Measurements from ENCODE around the gene MTCH1.
"Not testable (repeated sequence)": the region's sequence is repeated elsewhere in the genome, so short reads cannot be mapped to it uniquely, and the experiment has no call there.

MTCH1 gene

DNA sequence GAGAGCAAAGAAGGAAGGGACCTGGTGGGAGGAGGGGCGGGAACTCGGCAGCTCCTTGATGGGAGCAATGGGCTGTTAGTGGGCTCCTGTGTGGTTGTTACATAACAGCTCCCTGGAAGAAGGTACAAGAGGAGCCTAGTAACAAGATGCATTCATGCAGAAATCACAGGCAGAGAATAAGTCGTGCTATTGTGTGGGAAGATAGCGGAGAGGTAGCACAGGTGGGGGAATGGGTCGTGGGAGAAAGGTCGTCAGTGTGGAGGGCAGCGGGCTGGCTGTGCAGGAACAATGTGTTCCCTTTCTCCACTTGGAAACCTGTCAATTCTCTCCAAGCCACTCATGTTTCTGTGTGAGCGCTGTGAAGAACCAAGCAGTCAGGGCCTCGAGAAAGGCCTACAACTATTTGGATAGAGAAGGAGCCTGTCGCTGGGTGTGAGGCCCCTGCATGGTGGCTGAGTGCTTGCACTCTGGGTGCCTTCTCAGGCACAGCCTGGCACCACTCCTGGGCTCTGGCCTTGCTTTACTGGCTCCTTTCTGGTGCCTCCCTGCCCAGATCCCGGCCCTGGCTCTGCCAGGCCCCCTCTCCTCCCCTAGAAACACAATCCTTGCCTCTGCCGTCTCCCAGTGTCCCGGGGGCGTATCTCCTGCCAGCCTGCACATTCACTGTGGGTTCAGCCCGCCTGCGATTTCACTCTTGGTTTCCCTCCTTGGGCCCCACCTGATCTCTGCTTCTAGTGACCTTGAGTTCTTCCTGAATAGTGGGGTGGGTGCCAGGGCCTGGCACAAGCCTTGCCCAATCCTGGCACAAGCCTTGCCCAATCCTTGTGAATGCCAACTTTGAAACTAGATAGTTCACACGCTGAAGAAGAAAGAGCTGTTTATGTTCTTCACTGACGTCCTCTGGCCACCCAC lies 12.1 kb upstream of the MTCH1 start:
- Histone ChIP-seq H3K27me3 (ENCODE audit: low read depth) (no peaks in the 10 kb centered on the region), H3K9me3 (no peaks in the 10 kb centered on the region), H3K4me3 (no peak overlapping the region), H3K36me3 (replicated peaks) (no peaks in the 10 kb centered on the region), H3K4me1 (no peaks in the 10 kb centered on the region)
- DNase-seq (ENCODE audit: low spot score in 2 of 2), result no peak
- in situ Hi-C loops (cut with MboI; ENCODE audit: low sequenced_read_pairs), result no loop called here

DNA sequence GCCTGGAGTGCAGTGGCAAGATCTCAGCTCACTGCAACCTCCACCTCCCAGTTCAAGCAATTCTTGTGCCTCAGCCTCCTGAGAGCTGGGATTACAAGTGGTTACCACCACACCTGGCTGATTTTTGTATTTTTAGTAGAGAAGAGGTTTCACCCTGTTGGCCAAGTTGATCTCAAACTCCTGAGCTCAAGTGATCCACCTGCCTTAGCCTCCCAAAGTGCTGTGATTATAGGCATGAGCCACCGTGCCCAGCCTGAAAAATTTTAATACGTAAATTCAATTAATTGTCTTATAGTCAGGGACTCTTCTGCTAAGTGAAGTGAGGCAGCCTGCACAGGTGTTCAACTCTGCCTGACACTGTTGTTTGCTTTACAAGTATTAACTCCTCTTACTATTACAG lies 4.4 kb upstream of the MTCH1 start:
- H3K4me3 ChIP-seq; H3K36me3 ChIP-seq (replicated peaks); H3K27me3 ChIP-seq (ENCODE audit: low read depth); H3K9me3 ChIP-seq; DNase-seq (ENCODE audit: low spot score in 2 of 2); in situ Hi-C loops (cut with MboI; ENCODE audit: low sequenced_read_pairs); H3K4me1 ChIP-seq: not testable (repeated sequence)

DNA sequence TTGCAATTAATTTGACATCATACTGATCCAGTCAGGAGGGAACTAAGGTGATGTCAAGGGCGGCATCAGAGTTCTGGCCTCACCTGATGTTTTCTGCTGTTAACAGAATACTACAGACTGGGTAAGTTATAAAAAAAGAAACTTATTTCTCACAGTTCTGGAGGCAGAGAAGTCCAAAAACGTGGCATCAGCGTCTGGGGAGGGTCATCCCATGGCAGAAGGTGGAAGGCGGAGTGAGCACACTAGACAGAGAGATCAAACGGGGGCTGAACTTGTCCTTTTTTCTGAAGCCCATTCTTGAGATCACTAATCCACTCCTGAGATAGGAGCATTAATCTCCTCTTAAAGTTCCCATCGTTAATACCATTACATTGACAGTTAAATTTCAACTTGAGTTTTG lies 3.3 kb upstream of the MTCH1 start:
- no peak for DNase-seq (ENCODE audit: low spot score in 2 of 2)
- H3K36me3 ChIP-seq (replicated peaks), result peaks cover 4% of the 10 kb centered on the region
- no peaks in the 10 kb centered on the region for H3K9me3 ChIP-seq
- H3K4me1 ChIP-seq, result peaks cover 14% of the 10 kb centered on the region
- H3K27me3 ChIP-seq (ENCODE audit: low read depth), result no peaks in the 10 kb centered on the region
- in situ Hi-C loops (cut with MboI; ENCODE audit: low sequenced_read_pairs), result no loop called here
- H3K4me3 ChIP-seq, result no peak overlapping the region

GRCh38 chr6:36986704-36987047 lies 680 bp upstream of the MTCH1 start:
- Histone ChIP-seq H3K9me3 (no peaks in the 10 kb centered on the region), H3K4me1 (peaks cover 14% of the 10 kb centered on the region), H3K4me3 (peak overlapping the region; percentile 95), H3K36me3 (replicated peaks) (peaks cover 5% of the 10 kb centered on the region), H3K27me3 (ENCODE audit: low read depth) (no peaks in the 10 kb centered on the region)
- in situ Hi-C loops (cut with MboI; ENCODE audit: low sequenced_read_pairs), result no loop called here
- DNase-seq (ENCODE audit: low spot score in 2 of 2), result no peak

GRCh38 chr6:36985417-36985807 lies 584 bp downstream of the MTCH1 start:
- in situ Hi-C loops (cut with MboI; ENCODE audit: low sequenced_read_pairs), result no loop called here
- peaks cover 13% of the 10 kb centered on the region for H3K36me3 ChIP-seq (replicated peaks)
- no peaks in the 10 kb centered on the region for H3K27me3 ChIP-seq (ENCODE audit: low read depth)
- H3K4me1 ChIP-seq, result peaks cover 14% of the 10 kb centered on the region
- no peak for DNase-seq (ENCODE audit: low spot score in 2 of 2)
- peak overlapping the region; percentile 95 for H3K4me3 ChIP-seq
- no peaks in the 10 kb centered on the region for H3K9me3 ChIP-seq

- DNase-seq (ENCODE audit: low spot score in 2 of 2), result peak; percentile 36 to 74
- Histone ChIP-seq H3K9me3 (no peaks in the 10 kb centered on the region), H3K36me3 (replicated peaks) (peaks cover 18% of the 10 kb centered on the region), H3K4me1 (peaks cover 14% of the 10 kb centered on the region), H3K27me3 (ENCODE audit: low read depth) (no peaks in the 10 kb centered on the region), H3K4me3 (peak overlapping the region; percentile 95)
- in situ Hi-C loops (cut with MboI; ENCODE audit: low sequenced_read_pairs), result no loop called here
Measured at GRCh38 chr6:36984581-36985416, 1.2 kb downstream of the MTCH1 start.

DNA sequence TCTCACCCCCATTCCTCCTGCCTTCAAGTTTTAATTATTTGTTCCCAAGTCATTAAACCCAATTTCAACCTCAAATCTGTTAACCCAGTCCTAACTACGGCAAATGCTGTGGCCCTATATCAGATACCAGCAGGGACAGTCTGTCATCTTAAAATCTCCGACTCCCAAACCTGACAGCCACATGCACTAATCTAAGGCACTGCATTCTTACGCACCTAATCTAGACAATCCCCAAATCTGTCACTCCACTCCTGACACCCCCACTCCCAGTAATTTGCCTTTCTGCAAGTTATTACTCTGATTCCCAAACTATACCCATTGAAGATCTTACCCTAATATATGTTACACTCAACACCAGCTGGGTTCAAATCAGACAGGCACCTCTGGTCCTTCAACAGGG lies 2.5 kb downstream of the MTCH1 start:
- Histone ChIP-seq H3K36me3 (replicated peaks) (peaks cover 23% of the 10 kb centered on the region), H3K27me3 (ENCODE audit: low read depth) (no peaks in the 10 kb centered on the region), H3K4me1 (peaks cover 14% of the 10 kb centered on the region), H3K9me3 (no peaks in the 10 kb centered on the region), H3K4me3 (no peak overlapping the region)
- in situ Hi-C loops (cut with MboI; ENCODE audit: low sequenced_read_pairs), result no loop called here
- no peak for DNase-seq (ENCODE audit: low spot score in 2 of 2)

DNA sequence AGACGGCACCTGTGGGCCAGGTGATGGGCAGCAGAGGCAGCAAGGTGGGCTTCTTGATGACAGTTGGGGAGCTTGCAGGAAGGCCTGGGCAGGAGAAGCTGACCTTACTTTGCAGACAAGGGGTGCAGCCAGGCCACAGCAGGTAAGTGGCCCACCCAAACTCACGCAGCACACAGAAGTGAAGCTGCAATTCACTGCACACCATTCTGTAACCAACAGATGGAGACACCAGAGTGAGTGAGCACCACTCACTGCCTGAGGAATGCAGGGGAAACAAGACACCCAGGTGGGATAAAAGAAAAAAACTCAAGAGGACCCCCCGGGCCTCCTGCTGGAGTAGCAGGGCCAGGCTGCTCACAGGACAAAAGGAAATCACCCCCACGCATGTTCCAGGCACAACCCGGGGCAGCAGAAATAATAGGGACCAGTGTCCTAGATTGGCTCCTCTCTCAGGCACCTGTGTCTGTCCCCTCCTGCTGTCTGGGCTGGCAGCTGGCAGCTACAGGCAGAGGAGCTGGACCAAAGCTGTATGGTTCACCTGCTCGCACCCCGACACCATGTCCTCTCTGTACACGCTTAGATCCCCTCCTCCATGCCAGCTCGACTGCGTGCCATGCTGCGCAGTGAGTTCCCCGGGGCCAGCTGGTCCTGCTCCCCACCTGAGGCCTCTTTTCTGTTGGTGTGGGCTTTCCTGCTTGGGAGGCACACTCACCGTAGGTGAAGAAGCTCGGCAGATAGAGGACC lies 4.9 kb downstream of the MTCH1 start:
- no peak for DNase-seq (ENCODE audit: low spot score in 2 of 2)
- peaks cover 48% of the 10 kb centered on the region for H3K36me3 ChIP-seq (replicated peaks)
- in situ Hi-C loops (cut with MboI; ENCODE audit: low sequenced_read_pairs), result no loop called here
- no peak overlapping the region for H3K4me3 ChIP-seq
- peaks cover 7% of the 10 kb centered on the region for H3K4me1 ChIP-seq
- no peaks in the 10 kb centered on the region for H3K9me3 ChIP-seq
- no peaks in the 10 kb centered on the region for H3K27me3 ChIP-seq (ENCODE audit: low read depth)

- in situ Hi-C loops (cut with MboI; ENCODE audit: low sequenced_read_pairs), result no loop called here
- no peaks in the 10 kb centered on the region for H3K27me3 ChIP-seq (ENCODE audit: low read depth)
- H3K4me3 ChIP-seq, result no peak overlapping the region
- H3K9me3 ChIP-seq, result no peaks in the 10 kb centered on the region
- H3K4me1 ChIP-seq, result peaks cover 7% of the 10 kb centered on the region
- no peak for DNase-seq (ENCODE audit: low spot score in 2 of 2)
- H3K36me3 ChIP-seq (replicated peaks), result peaks cover 54% of the 10 kb centered on the region
Measured at GRCh38 chr6:36980129-36980528, 5.9 kb downstream of the MTCH1 start.

DNA sequence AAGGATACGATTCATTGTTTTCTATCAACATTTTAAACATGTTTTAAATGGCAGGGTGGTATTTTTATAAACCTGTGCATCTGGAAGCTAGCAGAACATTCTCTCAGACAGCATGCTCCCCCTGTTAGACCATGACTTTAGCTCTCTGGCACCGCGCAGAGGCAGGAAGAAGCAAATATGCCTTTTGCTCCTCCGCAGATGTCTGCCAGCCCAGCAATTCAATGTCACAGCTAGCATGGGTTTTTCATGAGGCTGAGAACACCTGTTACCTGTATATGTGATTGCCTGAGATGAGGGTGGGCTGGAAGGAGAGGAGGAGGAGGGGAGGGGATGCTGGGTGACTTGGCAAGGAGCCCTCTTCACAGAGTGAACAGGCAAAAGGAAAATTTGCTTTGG lies 6.7 kb downstream of the MTCH1 start:
- Histone ChIP-seq H3K36me3 (replicated peaks) (peaks cover 61% of the 10 kb centered on the region), H3K4me1 (peaks cover 3% of the 10 kb centered on the region), H3K27me3 (ENCODE audit: low read depth) (no peaks in the 10 kb centered on the region), H3K4me3 (no peak overlapping the region), H3K9me3 (no peaks in the 10 kb centered on the region)
- in situ Hi-C loops (cut with MboI; ENCODE audit: low sequenced_read_pairs), result no loop called here
- DNase-seq (ENCODE audit: low spot score in 2 of 2), result no peak

DNA sequence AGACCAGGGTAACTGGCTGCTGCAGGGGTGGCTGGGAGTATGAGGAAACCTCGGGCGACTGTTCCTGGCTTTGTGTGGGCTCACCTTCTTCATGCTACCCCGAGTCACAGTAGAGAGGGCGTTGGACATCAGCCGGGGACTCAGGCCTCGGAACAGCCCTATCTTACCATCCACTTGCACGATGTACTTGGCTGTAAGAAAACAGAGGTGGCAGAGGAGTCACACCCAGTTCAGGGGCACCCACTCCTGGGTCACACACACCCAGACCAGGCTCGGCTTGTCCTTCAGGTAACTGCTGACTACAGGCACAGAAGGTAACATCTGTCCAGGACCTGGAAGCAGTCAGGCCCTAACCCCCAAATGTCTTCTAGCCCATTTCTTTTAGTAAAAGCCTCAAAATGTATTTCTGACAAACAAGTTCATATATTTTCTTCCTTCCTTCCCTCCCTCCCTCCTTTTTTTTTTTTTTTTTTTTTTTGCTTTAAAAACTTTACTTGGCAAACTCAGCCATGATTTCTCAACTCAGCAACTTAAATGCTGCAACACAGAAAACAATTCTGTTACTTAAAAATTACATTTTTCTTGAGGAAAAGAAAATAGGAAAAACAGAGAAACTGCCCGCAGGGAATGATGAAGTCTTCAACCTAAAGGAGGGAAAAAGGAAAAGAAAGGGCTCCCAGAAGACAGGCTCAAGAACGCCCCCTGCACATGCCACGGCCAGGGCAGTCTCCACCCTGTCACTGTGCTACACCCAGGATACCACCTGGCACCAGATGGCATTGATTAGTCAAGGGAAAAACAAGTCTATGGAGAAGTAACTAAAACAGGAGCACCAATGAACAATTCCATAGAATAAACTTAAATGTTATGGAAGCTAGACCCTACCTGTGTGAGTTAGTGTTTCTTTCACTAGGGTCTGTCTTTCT lies 7.3 kb downstream of the MTCH1 start:
- in situ Hi-C loops (cut with MboI; ENCODE audit: low sequenced_read_pairs), result no loop called here
- no peak for DNase-seq (ENCODE audit: low spot score in 2 of 2)
- Histone ChIP-seq H3K4me1 (no peaks in the 10 kb centered on the region), H3K36me3 (replicated peaks) (peaks cover 66% of the 10 kb centered on the region), H3K4me3 (no peak overlapping the region), H3K27me3 (ENCODE audit: low read depth) (no peaks in the 10 kb centered on the region), H3K9me3 (no peaks in the 10 kb centered on the region)

DNA sequence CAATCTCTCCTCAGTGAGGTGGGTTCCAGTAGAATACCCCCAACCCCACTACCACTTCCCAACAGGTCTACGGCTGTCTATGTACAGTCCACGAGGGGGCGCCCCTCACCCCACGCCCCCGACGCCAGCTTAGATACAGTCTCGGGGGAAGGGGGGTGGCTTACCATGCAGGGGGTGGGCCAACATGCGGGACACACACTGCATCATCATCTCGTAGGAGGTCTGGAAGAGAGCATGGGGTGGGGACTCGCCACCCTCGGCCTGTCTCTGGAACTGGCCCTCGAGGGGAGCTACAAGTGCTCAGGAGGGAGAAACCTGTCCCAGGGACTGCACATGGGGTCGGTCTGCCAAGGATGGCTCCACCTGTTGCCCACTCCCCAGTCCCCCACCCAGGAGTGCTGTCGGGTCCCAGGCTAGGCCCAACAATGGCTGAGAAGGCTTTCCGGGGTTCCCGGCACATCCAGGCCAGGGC lies 8.5 kb downstream of the MTCH1 start:
- H3K9me3 ChIP-seq, result no peaks in the 10 kb centered on the region
- DNase-seq (ENCODE audit: low spot score in 2 of 2), result peak in 1 of 2 experiments; percentile 48
- H3K4me1 ChIP-seq, result no peaks in the 10 kb centered on the region
- peaks cover 75% of the 10 kb centered on the region for H3K36me3 ChIP-seq (replicated peaks)
- no peak overlapping the region for H3K4me3 ChIP-seq
- H3K27me3 ChIP-seq (ENCODE audit: low read depth), result no peaks in the 10 kb centered on the region
- in situ Hi-C loops (cut with MboI; ENCODE audit: low sequenced_read_pairs), result no loop called here

DNA sequence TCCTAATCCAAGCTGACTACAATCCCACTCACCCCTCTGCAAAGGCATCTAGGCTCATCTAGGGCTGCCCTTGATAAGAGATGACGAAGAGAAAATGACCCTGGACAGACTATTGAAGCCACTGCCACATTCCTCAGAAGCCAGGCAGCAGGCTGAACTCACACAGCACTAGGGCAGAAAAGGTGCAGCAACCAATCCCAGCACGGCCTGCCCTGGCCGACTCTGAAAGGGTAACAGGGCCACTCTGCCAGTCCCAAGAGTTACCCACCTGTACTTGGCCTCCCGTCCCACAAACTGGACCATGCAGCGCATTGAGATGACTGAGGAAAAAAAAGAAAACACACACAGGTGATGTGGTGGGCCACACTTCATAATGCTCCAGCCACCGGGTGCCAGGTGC lies 9.1 kb downstream of the MTCH1 start:
- Histone ChIP-seq H3K27me3 (ENCODE audit: low read depth) (no peaks in the 10 kb centered on the region), H3K36me3 (replicated peaks) (peaks cover 81% of the 10 kb centered on the region), H3K4me3 (no peak overlapping the region), H3K4me1 (no peaks in the 10 kb centered on the region), H3K9me3 (no peaks in the 10 kb centered on the region)
- in situ Hi-C loops (cut with MboI; ENCODE audit: low sequenced_read_pairs), result no loop called here
- no peak for DNase-seq (ENCODE audit: low spot score in 2 of 2)
